ENCODE measurements around the gene LRWD1. TPM values are rescaled to one million over a fixed set of nuclear protein-coding genes. Genes with fewer than 3 reads are reported as not detected.

Gene LRWD1
- total and polyA plus RNA-seq, 12 donors, result 7.3 to 48.9 (median 24.4) TPM

GRCh38 chr7:102468478-102469350 lies 3.9 kb downstream of the LRWD1 start:
- Histone ChIP-seq H3K36me3 (replicated peaks in 1 of 2) (peaks cover 0 to 18% of the 10 kb centered on the region in 2 donors), H3K4me3 (no peak overlapping the region), H3K27me3 (no peaks in the 10 kb centered on the region), H3K9me3 (replicated peaks in 1 of 3) (no peaks in the 10 kb centered on the region), H3K4me1 (replicated peaks in 1 of 2) (peaks cover 20 to 31% of the 10 kb centered on the region in 2 donors), H3K27ac (peak overlapping the region in 4 of 5 donors; percentile 21 to 72 (median 43))
- WGBS, 4 donors, result 55 to 66% (median 58%) methylated on average over 16 to 40 of the region's 40 CpGs
- TF ChIP-seq POLR2A (IDR thresholded peaks at IDR 0.05) (no peak), CTCF (IDR thresholded peaks at IDR 0.05) (no peak)
- peak; percentile 74 to 90 (median 83) for DNase-seq
- intact Hi-C loops (cut with DNase I), result loop anchor here in 1 of 2 donors (10.0 kb wide), 1 partner anchor 54 kb away; no protein-coding TSS in a partner anchor

- peak overlapping the region in 4 of 5 donors; percentile 21 to 72 (median 43) for H3K27ac ChIP-seq
- no peak overlapping the region for H3K4me3 ChIP-seq
- peaks cover 16 to 27% of the 10 kb centered on the region in 2 donors for H3K4me1 ChIP-seq (replicated peaks in 1 of 2)
- no peaks in the 10 kb centered on the region for H3K27me3 ChIP-seq
- intact Hi-C loops (cut with DNase I), result loop anchor here in 1 of 2 donors (10.0 kb wide), 1 partner anchor 55 kb away; no protein-coding TSS in a partner anchor
- H3K9me3 ChIP-seq (replicated peaks in 1 of 3), result no peaks in the 10 kb centered on the region
- TF ChIP-seq POLR2A (IDR thresholded peaks at IDR 0.05), result no peak
- no peak for TF ChIP-seq CTCF (IDR thresholded peaks at IDR 0.05)
- DNase-seq, result peak in 6 of 7 donors; percentile 49 to 81 (median 78)
- 35 to 72% (median 57%) methylated on average over 5 to 24 of the region's 24 CpGs for WGBS, 4 donors
- H3K36me3 ChIP-seq (replicated peaks in 1 of 2), result peaks cover 0 to 18% of the 10 kb centered on the region in 2 donors
These were observed 4.7 kb downstream of the LRWD1 start for GRCh38 chr7:102469351-102469971.

GRCh38 chr7:102469972-102470825 lies 5.4 kb downstream of the LRWD1 start:
- intact Hi-C loops (cut with DNase I), result loop anchor here in 1 of 2 donors (10.0 kb wide), 1 partner anchor 55 kb away; no protein-coding TSS in a partner anchor
- TF ChIP-seq POLR2A (IDR thresholded peaks at IDR 0.05), result no peak
- TF ChIP-seq CTCF (IDR thresholded peaks at IDR 0.05), result no peak
- H3K27ac ChIP-seq, result peak overlapping the region in 2 of 5 donors; percentile 30 to 72
- no peak overlapping the region for H3K4me3 ChIP-seq
- H3K27me3 ChIP-seq, result no peaks in the 10 kb centered on the region
- 71 to 80% (median 76%) methylated on average over 16 to 20 of the region's 20 CpGs for WGBS, 4 donors
- peaks cover 16 to 27% of the 10 kb centered on the region in 2 donors for H3K4me1 ChIP-seq (replicated peaks in 1 of 2)
- H3K36me3 ChIP-seq (replicated peaks in 1 of 2), result peaks cover 0 to 18% of the 10 kb centered on the region in 2 donors
- H3K9me3 ChIP-seq (replicated peaks in 1 of 3), result no peaks in the 10 kb centered on the region
- peak in 3 of 7 donors; percentile 6 to 49 (median 22) for DNase-seq
